TTC549 (cell line): ENCODE data around the gene MAP1LC3B.

Experiments
- FAIRE-seq: peaks from 2 replicates; lab custom pipeline; 2012; peaks lifted over from hg19 to GRCh38; lab: Jason Lieb, UNC

Gene MAP1LC3B

GRCh38 chr16:87391950-87392820 is at the start of gene MAP1LC3B:
MAP1LC3B (plus strand) TSS chr16:87392336; CDS start chr16:87392428, 92 bp downstream.
- FAIRE-seq, result no peak

GRCh38 chr16:87342504-87342903 is 49.6 kb upstream of the MAP1LC3B start:
- FAIRE-seq, result no peak

GRCh38 chr16:87342978-87343752 is 49.0 kb upstream of the MAP1LC3B start:
- no peak for FAIRE-seq

- FAIRE-seq, result no peak
These were observed 48.4 kb upstream of the MAP1LC3B start for GRCh38 chr16:87343753-87344050.

- FAIRE-seq, result no peak
These were observed 47.8 kb upstream of the MAP1LC3B start for GRCh38 chr16:87344165-87344930.

- no peak for FAIRE-seq
These were observed 47.1 kb upstream of the MAP1LC3B start for GRCh38 chr16:87344931-87345631.

GRCh38 chr16:87345726-87346424 is 46.3 kb upstream of the MAP1LC3B start:
- no peak for FAIRE-seq

GRCh38 chr16:87346517-87347060 is 45.5 kb upstream of the MAP1LC3B start:
- no peak for FAIRE-seq

- no peak for FAIRE-seq
These were observed 44.1 kb upstream of the MAP1LC3B start for GRCh38 chr16:87347932-87348615.

- no peak for FAIRE-seq
These were observed 43.4 kb upstream of the MAP1LC3B start for GRCh38 chr16:87348616-87349157.

- FAIRE-seq, result no peak
These were observed 42.1 kb upstream of the MAP1LC3B start for GRCh38 chr16:87350031-87350430.

GRCh38 chr16:87350681-87351319 is 41.3 kb upstream of the MAP1LC3B start:
- no peak for FAIRE-seq

GRCh38 chr16:87351320-87351698 is 40.8 kb upstream of the MAP1LC3B start:
- FAIRE-seq, result no peak

GRCh38 chr16:87352818-87353217 is 39.3 kb upstream of the MAP1LC3B start:
- FAIRE-seq, result no peak

- FAIRE-seq, result no peak
These were observed 38.5 kb upstream of the MAP1LC3B start for GRCh38 chr16:87353613-87354012.

GRCh38 chr16:87356491-87356853 is 35.7 kb upstream of the MAP1LC3B start:
- no peak for FAIRE-seq

GRCh38 chr16:87358250-87358649 is 33.9 kb upstream of the MAP1LC3B start:
- no peak for FAIRE-seq

GRCh38 chr16:87358696-87359095 is 33.4 kb upstream of the MAP1LC3B start:
- FAIRE-seq, result no peak

- FAIRE-seq, result no peak
These were observed 33.0 kb upstream of the MAP1LC3B start for GRCh38 chr16:87359121-87359520.
